Measurements from ENCODE around the gene ZNF10.

DNA sequence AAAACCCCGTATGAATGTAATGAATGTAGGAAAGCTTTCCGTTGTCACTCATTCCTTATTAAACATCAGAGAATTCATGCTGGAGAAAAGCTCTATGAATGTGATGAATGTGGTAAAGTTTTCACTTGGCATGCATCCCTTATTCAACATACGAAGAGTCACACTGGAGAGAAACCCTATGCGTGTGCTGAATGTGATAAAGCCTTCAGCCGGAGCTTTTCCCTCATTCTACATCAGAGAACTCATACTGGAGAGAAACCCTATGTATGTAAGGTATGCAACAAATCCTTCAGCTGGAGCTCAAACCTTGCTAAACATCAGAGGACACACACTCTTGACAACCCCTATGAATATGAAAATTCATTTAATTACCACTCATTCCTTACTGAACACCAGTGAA, 24.2 kb upstream of the ZNF10 start:
- TF ChIP-seq, protein P1, sequence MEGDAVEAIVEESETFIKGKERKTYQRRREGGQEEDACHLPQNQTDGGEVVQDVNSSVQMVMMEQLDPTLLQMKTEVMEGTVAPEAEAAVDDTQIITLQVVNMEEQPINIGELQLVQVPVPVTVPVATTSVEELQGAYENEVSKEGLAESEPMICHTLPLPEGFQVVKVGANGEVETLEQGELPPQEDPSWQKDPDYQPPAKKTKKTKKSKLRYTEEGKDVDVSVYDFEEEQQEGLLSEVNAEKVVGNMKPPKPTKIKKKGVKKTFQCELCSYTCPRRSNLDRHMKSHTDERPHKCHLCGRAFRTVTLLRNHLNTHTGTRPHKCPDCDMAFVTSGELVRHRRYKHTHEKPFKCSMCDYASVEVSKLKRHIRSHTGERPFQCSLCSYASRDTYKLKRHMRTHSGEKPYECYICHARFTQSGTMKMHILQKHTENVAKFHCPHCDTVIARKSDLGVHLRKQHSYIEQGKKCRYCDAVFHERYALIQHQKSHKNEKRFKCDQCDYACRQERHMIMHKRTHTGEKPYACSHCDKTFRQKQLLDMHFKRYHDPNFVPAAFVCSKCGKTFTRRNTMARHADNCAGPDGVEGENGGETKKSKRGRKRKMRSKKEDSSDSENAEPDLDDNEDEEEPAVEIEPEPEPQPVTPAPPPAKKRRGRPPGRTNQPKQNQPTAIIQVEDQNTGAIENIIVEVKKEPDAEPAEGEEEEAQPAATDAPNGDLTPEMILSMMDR (IDR thresholded peaks at IDR 0.05): no peak
- no peak for TF ChIP-seq POLR2A (IDR thresholded peaks at IDR 0.05)
- no peak for TF ChIP-seq EP300 (IDR thresholded peaks at IDR 0.05)
